Measurements from ENCODE around the gene CDKN3.

Gene CDKN3

GRCh38 chr14:54362759-54363437, 33.9 kb upstream of the CDKN3 start:
- TF ChIP-seq CTCF (IDR thresholded peaks at IDR 0.05; ENCODE audit: insufficient read depth, low read length) (no peak), SPI1 (IDR thresholded peaks at IDR 0.05; ENCODE audit: borderline replicate concordance, low read depth) (no peak), GABPA (IDR thresholded peaks at IDR 0.05; ENCODE audit: low read depth) (no peak), REST (IDR thresholded peaks at IDR 0.05; ENCODE audit: insufficient replicate concordance, low read depth) (no peak), POLR2AphosphoS5 (IDR thresholded peaks at IDR 0.05; ENCODE audit: low read depth) (no peak)
- Histone ChIP-seq H3K4me3 (replicated peaks; ENCODE audit: insufficient read depth, low read length) (no peak overlapping the region), H3K27ac (replicated peaks) (no peak overlapping the region), H3K27me3 (ENCODE audit: insufficient read depth, poor library complexity, severe bottlenecking) (no peaks in the 10 kb centered on the region)
- DNase-seq (ENCODE audit: low read depth in 1 of 2, low spot score in 1 of 2), result no peak

DNA sequence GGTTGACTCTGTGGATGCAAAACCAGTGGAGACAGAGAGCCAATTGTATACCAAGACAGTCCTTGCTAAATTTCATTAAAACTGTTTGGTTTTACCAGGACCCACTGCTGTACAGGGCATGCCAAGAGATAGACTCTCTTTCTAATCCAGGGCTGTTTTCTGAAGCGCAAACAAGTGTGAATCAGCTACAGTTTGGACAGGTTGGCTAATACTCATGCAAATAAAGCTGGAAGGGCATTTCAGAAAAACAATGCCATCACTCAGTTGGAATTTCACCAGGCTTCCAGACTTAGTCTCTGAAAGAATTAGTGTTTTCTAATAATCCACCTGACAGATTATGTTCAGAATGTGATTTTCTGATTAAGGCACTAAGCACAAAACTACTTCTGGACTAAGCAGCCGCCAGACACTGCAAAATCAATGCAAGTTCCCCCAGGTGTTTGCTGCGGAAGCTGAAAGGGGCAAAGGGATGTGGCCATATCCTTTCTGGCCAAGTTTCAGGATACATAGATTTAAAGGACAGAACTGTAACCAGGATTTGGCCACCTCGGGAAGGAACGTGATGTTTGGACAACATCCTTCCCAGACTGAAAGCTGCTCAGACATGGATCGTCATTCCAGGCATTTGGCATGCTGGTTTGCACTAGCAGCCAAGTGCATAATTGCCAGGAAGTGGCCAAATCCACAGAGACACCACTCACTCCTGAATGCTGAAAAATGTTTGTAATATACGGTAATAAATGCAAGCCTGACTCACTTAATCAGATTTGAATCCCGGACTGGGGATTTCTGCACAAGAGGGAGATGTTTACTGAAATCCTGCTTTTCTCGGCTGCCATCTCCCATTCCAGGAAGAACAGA, 32.0 kb upstream of the CDKN3 start:
- Histone ChIP-seq H3K27me3 (ENCODE audit: insufficient read depth, poor library complexity, severe bottlenecking) (no peaks in the 10 kb centered on the region), H3K27ac (replicated peaks) (no peak overlapping the region), H3K4me3 (replicated peaks; ENCODE audit: insufficient read depth, low read length) (no peak overlapping the region)
- no peak for TF ChIP-seq GABPA (IDR thresholded peaks at IDR 0.05; ENCODE audit: low read depth)
- TF ChIP-seq SPI1 (IDR thresholded peaks at IDR 0.05; ENCODE audit: borderline replicate concordance, low read depth), result no peak
- TF ChIP-seq REST (IDR thresholded peaks at IDR 0.05; ENCODE audit: insufficient replicate concordance, low read depth), result no peak
- TF ChIP-seq CTCF (IDR thresholded peaks at IDR 0.05; ENCODE audit: insufficient read depth, low read length), result no peak
- TF ChIP-seq POLR2AphosphoS5 (IDR thresholded peaks at IDR 0.05; ENCODE audit: low read depth), result no peak
- DNase-seq (ENCODE audit: low read depth in 1 of 2, low spot score in 1 of 2), result no peak

DNA sequence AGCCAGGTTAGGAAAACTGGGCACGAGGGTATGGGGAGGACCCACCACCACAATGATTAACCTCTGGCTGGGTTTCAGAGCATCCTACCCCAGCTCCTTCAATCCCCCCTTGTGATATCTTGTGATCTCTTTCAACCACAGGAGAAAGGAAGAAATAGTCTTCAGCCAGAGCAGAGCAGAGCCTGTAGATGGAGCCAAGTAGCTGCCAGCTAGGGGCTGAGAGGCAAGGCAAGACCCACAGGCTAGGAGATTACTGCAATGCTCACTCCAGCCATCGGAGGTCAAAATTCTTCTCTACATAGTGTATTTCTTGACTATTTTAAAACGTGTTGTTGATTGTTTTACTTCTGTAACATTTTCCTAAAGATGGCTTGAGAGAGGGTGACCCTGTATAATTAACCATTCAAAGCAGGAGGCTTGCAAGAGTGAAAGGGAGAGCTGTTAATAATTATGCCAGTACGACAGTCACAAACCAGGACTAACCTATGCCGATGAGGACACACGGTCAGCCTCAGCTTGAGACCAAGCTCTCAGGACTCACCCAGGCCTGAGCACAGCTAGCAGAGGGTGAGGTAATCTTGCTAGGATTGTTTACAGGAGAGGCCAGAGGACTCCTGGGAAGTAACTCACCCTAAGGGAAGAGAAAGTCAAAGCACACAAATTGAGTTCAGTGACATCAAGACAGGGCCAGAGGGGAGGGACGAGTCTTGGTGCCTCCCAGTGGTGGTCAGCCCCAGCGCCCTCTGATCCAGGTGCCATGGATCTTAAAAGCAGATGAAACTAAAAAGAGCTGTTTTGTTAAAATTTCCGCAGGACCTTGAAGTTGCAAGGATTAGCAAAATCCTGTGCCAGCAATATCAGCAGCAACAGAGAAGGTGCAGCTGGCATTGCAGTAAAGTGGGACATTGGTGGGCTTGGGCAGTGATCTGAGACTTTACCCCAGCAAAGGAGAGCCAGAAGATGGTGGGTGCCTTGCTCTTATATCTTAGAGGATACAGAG, 29.8 kb upstream of the CDKN3 start:
- TF ChIP-seq REST (IDR thresholded peaks at IDR 0.05; ENCODE audit: insufficient replicate concordance, low read depth), result no peak
- TF ChIP-seq CTCF (IDR thresholded peaks at IDR 0.05; ENCODE audit: insufficient read depth, low read length), result peak; percentile 28
- Histone ChIP-seq H3K27ac (replicated peaks) (no peak overlapping the region), H3K27me3 (ENCODE audit: insufficient read depth, poor library complexity, severe bottlenecking) (no peaks in the 10 kb centered on the region), H3K4me3 (replicated peaks; ENCODE audit: insufficient read depth, low read length) (no peak overlapping the region)
- peak in 1 of 2 experiments; percentile 65 for DNase-seq (ENCODE audit: low read depth in 1 of 2, low spot score in 1 of 2)

Data from HL-60 (cell line).